ENCODE measurements around the gene ICAM3.
A peak's percentile ranks its signal among the peaks of the same experiment; 100 is the strongest.

Gene ICAM3

GRCh38 chr19:10294368-10294697 lies 45.1 kb downstream of the ICAM3 start:
- no peak for DNase-seq (ENCODE audit: low spot score)
- H3K4me3 ChIP-seq (ENCODE audit: severe bottlenecking) = no peak overlapping the region
- no peaks in the 10 kb centered on the region for H3K9me3 ChIP-seq (ENCODE audit: severe bottlenecking)
- peaks cover 4% of the 10 kb centered on the region for H3K4me1 ChIP-seq (ENCODE audit: insufficient read depth, poor library complexity, severe bottlenecking)
- H3K27ac ChIP-seq (ENCODE audit: poor library complexity, severe bottlenecking) = no peak overlapping the region
- H3K36me3 ChIP-seq (ENCODE audit: low read depth) = peaks cover 7% of the 10 kb centered on the region; the same call in 1 of the 2 replicates
- no peak for ATAC-seq (ENCODE audit: low read depth)
- no peaks in the 10 kb centered on the region for H3K27me3 ChIP-seq (ENCODE audit: insufficient read depth, poor library complexity, severe bottlenecking)
- TF ChIP-seq CTCF (IDR thresholded peaks at IDR 0.05; ENCODE audit: poor library complexity, severe bottlenecking) = no peak

- no peak for DNase-seq (ENCODE audit: low spot score)
- no peaks in the 10 kb centered on the region for H3K27me3 ChIP-seq (ENCODE audit: insufficient read depth, poor library complexity, severe bottlenecking)
- peaks cover 4% of the 10 kb centered on the region for H3K4me1 ChIP-seq (ENCODE audit: insufficient read depth, poor library complexity, severe bottlenecking)
- H3K27ac ChIP-seq (ENCODE audit: poor library complexity, severe bottlenecking) = no peak overlapping the region
- peaks cover 7% of the 10 kb centered on the region; the same call in 1 of the 2 replicates for H3K36me3 ChIP-seq (ENCODE audit: low read depth)
- no peaks in the 10 kb centered on the region for H3K9me3 ChIP-seq (ENCODE audit: severe bottlenecking)
- H3K4me3 ChIP-seq (ENCODE audit: severe bottlenecking) = no peak overlapping the region
- no peak for ATAC-seq (ENCODE audit: low read depth)
- no peak for TF ChIP-seq CTCF (IDR thresholded peaks at IDR 0.05; ENCODE audit: poor library complexity, severe bottlenecking)
Observed at GRCh38 chr19:10293637-10294367, 45.6 kb downstream of the ICAM3 start.

- peaks cover 7% of the 10 kb centered on the region; the same call in 1 of the 2 replicates for H3K36me3 ChIP-seq (ENCODE audit: low read depth)
- H3K27ac ChIP-seq (ENCODE audit: poor library complexity, severe bottlenecking) = no peak overlapping the region
- DNase-seq (ENCODE audit: low spot score) = no peak
- H3K4me1 ChIP-seq (ENCODE audit: insufficient read depth, poor library complexity, severe bottlenecking) = peaks cover 7% of the 10 kb centered on the region
- no peak for ATAC-seq (ENCODE audit: low read depth)
- H3K27me3 ChIP-seq (ENCODE audit: insufficient read depth, poor library complexity, severe bottlenecking) = no peaks in the 10 kb centered on the region
- H3K9me3 ChIP-seq (ENCODE audit: severe bottlenecking) = no peaks in the 10 kb centered on the region
- no peak for TF ChIP-seq CTCF (IDR thresholded peaks at IDR 0.05; ENCODE audit: poor library complexity, severe bottlenecking)
- H3K4me3 ChIP-seq (ENCODE audit: severe bottlenecking) = no peak overlapping the region
Observed at GRCh38 chr19:10292789-10293636, 46.4 kb downstream of the ICAM3 start.

GRCh38 chr19:10292206-10292788 lies 47.1 kb downstream of the ICAM3 start:
- Histone ChIP-seq H3K9me3 (ENCODE audit: severe bottlenecking) (no peaks in the 10 kb centered on the region), H3K27me3 (ENCODE audit: insufficient read depth, poor library complexity, severe bottlenecking) (no peaks in the 10 kb centered on the region), H3K4me3 (ENCODE audit: severe bottlenecking) (peak overlapping the region; percentile 47), H3K4me1 (ENCODE audit: insufficient read depth, poor library complexity, severe bottlenecking) (peaks cover 7% of the 10 kb centered on the region), H3K36me3 (ENCODE audit: low read depth) (peaks cover 7% of the 10 kb centered on the region; the same call in 1 of the 2 replicates), H3K27ac (ENCODE audit: poor library complexity, severe bottlenecking) (no peak overlapping the region)
- DNase-seq (ENCODE audit: low spot score) (no peak), ATAC-seq (ENCODE audit: low read depth) (peak; percentile 32)
- no peak for TF ChIP-seq CTCF (IDR thresholded peaks at IDR 0.05; ENCODE audit: poor library complexity, severe bottlenecking)

Measured in RWPE2 (cell line).